ENCODE data around the gene SLC39A11.

SLC39A11 gene

DNA sequence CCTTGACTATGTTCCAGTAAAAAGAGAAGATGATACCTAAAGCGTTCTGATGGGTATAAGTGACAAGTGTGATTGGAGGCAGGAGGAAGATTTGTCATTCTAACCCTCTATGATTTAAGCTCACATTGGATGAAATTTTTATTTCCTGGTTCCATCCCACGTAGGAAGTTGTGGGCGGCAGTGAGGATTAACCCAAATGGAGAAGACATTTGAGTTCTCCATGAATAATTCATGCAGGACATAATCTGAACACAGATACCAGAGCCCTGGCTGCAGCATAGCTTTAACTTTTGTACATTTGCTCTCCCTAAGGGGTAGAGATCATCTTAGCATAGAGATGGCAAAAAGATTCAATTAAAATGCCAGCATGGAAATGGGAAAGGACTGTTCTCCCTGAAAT, 146.3 kb downstream of the SLC39A11 start:
- TF ChIP-seq, protein P1, sequence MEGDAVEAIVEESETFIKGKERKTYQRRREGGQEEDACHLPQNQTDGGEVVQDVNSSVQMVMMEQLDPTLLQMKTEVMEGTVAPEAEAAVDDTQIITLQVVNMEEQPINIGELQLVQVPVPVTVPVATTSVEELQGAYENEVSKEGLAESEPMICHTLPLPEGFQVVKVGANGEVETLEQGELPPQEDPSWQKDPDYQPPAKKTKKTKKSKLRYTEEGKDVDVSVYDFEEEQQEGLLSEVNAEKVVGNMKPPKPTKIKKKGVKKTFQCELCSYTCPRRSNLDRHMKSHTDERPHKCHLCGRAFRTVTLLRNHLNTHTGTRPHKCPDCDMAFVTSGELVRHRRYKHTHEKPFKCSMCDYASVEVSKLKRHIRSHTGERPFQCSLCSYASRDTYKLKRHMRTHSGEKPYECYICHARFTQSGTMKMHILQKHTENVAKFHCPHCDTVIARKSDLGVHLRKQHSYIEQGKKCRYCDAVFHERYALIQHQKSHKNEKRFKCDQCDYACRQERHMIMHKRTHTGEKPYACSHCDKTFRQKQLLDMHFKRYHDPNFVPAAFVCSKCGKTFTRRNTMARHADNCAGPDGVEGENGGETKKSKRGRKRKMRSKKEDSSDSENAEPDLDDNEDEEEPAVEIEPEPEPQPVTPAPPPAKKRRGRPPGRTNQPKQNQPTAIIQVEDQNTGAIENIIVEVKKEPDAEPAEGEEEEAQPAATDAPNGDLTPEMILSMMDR (IDR thresholded peaks at IDR 0.05; ENCODE audit: insufficient read depth, low read length, missing control alignments): no peak
- no peak for DNase-seq (ENCODE audit: low read depth, low spot score)
- H3K4me3 ChIP-seq (ENCODE audit: low read depth, low read length): no peak overlapping the region
- POLR2A ChIA-PET: no interaction called here
- CTCF ChIA-PET: no interaction called here

DNA sequence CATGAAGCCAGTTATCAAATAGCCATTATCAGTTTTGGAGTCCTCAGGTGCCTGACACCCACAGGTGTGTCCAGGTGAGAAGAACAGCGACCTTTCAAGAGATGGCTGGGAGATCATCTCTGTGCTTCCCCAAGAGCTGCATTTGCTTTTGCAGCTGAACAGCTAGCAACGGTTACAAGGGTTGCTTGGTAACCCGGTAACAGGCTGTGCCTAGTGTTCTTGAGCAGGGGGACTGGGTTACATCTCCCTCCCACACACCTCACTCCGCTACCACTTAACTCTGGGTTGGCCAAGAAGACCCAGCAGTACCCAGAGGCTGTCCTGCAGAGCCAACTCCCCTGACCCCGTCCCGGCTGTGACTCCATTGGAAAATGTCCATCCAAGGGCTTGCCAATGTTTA, 147.0 kb downstream of the SLC39A11 start:
- TF ChIP-seq, protein P1 (IDR thresholded peaks at IDR 0.05; ENCODE audit: insufficient read depth, low read length, missing control alignments): no peak
- CTCF ChIA-PET: no interaction called here
- POLR2A ChIA-PET: no interaction called here
- no peak for DNase-seq (ENCODE audit: low read depth, low spot score)
- H3K4me3 ChIP-seq (ENCODE audit: low read depth, low read length): no peak overlapping the region

- DNase-seq (ENCODE audit: low read depth, low spot score): no peak
- H3K4me3 ChIP-seq (ENCODE audit: low read depth, low read length): no peak overlapping the region
- TF ChIP-seq, protein P1 (IDR thresholded peaks at IDR 0.05; ENCODE audit: insufficient read depth, low read length, missing control alignments): no peak
- ChIA-PET POLR2A (no interaction called here), CTCF (no interaction called here)
Measured at GRCh38 chr17:72943826-72944689, 148.4 kb downstream of the SLC39A11 start.

- CTCF ChIA-PET: no interaction called here
- no peak overlapping the region for H3K4me3 ChIP-seq (ENCODE audit: low read depth, low read length)
- POLR2A ChIA-PET: no interaction called here
- TF ChIP-seq, protein P1 (IDR thresholded peaks at IDR 0.05; ENCODE audit: insufficient read depth, low read length, missing control alignments): no peak
- no peak for DNase-seq (ENCODE audit: low read depth, low spot score)
Measured at GRCh38 chr17:72942579-72942978, 149.9 kb downstream of the SLC39A11 start.

DNA sequence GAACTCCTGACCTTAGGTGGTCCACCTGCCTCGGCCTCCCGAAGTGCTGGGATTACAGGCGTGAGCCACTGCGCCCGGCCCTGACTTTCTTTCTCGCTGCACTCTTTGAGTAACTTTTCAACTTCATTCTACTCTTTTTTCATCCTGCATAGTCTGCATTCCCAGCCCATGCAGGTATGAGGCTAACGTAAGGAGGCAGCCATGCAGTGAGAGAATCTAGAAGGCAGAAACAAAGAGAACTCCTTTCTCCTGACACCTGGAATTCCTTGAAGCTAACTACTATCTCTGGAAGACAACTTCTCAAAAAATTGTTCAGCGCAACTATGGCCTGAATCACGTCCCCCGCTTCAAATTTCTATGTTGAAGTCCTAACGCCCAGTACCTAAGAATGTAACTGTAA, 152.0 kb downstream of the SLC39A11 start:
- no peak overlapping the region for H3K4me3 ChIP-seq (ENCODE audit: low read depth, low read length)
- POLR2A ChIA-PET: no interaction called here
- TF ChIP-seq, protein P1 (IDR thresholded peaks at IDR 0.05; ENCODE audit: insufficient read depth, low read length, missing control alignments): no peak
- CTCF ChIA-PET: no interaction called here
- DNase-seq (ENCODE audit: low read depth, low spot score): no peak

DNA sequence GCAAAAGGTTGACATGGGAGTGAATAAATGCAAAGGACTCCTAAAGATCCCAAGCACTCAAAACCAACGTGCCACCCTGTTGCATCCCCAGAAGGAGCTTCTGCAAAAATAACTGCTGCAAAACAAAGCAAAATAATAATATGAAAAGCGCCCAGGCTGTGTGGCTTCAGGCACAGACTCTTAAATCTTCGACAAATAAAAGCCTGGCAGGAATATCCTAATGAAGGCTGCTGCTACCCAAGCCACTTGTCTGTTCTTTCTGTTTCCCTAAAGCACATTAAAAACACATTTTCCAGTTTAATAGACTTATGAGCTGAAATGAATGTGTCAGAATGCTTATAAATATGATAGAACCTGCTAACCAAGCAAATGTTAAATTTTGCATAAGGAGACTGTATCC, 154.0 kb downstream of the SLC39A11 start:
- ChIA-PET POLR2A (interaction anchor here (0.6 kb wide), 1 partner anchor 362 kb away, joined by 3 read pairs; no protein-coding TSS in a partner anchor), CTCF (no interaction called here)
- DNase-seq (ENCODE audit: low read depth, low spot score): no peak
- TF ChIP-seq, protein P1 (IDR thresholded peaks at IDR 0.05; ENCODE audit: insufficient read depth, low read length, missing control alignments): no peak
- no peak overlapping the region for H3K4me3 ChIP-seq (ENCODE audit: low read depth, low read length)

All from AG04449 (cell line).